ENCODE results near the gene PITHD1.
"Not testable (repeated sequence)": the region's sequence is repeated elsewhere in the genome, so short reads cannot be mapped to it uniquely, and the experiment has no call there.

The PITHD1 gene

GRCh38 chr1:23799255-23799569 lies 21.0 kb downstream of the PITHD1 start:
- peaks cover 15% of the 10 kb centered on the region for H3K4me1 ChIP-seq (ENCODE audit: control insufficient read depth, insufficient read depth, low read length)
- peaks cover 14% of the 10 kb centered on the region for H3K27me3 ChIP-seq (ENCODE audit: control insufficient read depth, insufficient read depth, low read length, poor library complexity, severe bottlenecking)
- 66 to 67% methylated on average over 7 of the region's 7 CpGs for WGBS, 2 experiments
- H3K27ac ChIP-seq (ENCODE audit: insufficient read depth, low read depth, low read length, poor library complexity, severe bottlenecking): no peak overlapping the region
- peak overlapping the region; percentile 83 for H3K4me3 ChIP-seq (ENCODE audit: insufficient read depth, low read depth, low read length)
- no peaks in the 10 kb centered on the region for H3K36me3 ChIP-seq (ENCODE audit: control insufficient read depth, insufficient read depth, low read length)
- H3K9me3 ChIP-seq (ENCODE audit: control insufficient read depth, low read length): no peaks in the 10 kb centered on the region

DNA sequence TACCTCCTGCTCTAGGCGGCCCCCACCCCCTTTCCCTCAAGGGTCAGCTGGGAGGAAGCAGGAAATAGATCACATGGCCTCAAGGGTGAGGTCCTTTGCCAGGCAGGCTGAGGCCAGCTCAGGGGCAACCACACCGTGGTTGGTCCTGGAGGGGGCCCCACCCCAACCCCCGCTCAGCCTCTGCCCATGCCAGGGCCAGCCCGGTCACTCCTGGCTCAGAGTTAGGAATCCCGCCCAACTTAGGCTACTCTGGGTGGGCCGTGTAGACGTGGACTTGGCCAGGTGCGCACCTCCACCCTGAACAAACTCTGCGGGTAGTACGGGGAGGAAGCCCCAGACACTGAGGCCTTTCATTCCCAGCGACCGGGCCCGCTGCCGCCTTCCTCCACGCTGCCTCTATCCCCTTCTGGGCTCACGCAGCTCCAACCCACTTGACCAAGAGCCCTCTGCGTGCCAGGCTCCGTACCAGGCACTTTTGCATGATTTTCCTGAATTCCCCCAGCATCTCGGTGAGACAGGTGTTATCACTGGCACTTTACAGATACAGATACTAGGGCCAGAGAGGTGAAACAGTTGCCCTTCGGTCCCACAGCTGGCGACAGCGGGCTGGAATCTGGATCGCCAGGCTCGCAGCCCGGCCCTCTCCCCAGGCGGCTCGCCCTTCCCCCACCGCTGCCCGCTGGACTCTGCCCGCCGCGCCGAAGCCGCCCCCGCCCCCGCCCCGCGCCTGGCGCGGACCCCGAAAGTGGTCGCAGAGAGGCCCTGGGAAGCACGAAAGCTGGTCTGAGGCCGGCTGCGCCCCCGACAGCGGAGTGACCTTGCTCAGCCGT lies 21.6 kb downstream of the PITHD1 start:
- peaks cover 14% of the 10 kb centered on the region for H3K27me3 ChIP-seq (ENCODE audit: control insufficient read depth, insufficient read depth, low read length, poor library complexity, severe bottlenecking)
- H3K4me1 ChIP-seq (ENCODE audit: control insufficient read depth, insufficient read depth, low read length): peaks cover 15% of the 10 kb centered on the region
- H3K9me3 ChIP-seq (ENCODE audit: control insufficient read depth, low read length): no peaks in the 10 kb centered on the region
- WGBS, 2 experiments: 3 to 4% methylated on average over 48 of the region's 48 CpGs
- peak overlapping the region; percentile 26 for H3K27ac ChIP-seq (ENCODE audit: insufficient read depth, low read depth, low read length, poor library complexity, severe bottlenecking)
- H3K36me3 ChIP-seq (ENCODE audit: control insufficient read depth, insufficient read depth, low read length): no peaks in the 10 kb centered on the region
- peak overlapping the region; percentile 83 for H3K4me3 ChIP-seq (ENCODE audit: insufficient read depth, low read depth, low read length)

DNA sequence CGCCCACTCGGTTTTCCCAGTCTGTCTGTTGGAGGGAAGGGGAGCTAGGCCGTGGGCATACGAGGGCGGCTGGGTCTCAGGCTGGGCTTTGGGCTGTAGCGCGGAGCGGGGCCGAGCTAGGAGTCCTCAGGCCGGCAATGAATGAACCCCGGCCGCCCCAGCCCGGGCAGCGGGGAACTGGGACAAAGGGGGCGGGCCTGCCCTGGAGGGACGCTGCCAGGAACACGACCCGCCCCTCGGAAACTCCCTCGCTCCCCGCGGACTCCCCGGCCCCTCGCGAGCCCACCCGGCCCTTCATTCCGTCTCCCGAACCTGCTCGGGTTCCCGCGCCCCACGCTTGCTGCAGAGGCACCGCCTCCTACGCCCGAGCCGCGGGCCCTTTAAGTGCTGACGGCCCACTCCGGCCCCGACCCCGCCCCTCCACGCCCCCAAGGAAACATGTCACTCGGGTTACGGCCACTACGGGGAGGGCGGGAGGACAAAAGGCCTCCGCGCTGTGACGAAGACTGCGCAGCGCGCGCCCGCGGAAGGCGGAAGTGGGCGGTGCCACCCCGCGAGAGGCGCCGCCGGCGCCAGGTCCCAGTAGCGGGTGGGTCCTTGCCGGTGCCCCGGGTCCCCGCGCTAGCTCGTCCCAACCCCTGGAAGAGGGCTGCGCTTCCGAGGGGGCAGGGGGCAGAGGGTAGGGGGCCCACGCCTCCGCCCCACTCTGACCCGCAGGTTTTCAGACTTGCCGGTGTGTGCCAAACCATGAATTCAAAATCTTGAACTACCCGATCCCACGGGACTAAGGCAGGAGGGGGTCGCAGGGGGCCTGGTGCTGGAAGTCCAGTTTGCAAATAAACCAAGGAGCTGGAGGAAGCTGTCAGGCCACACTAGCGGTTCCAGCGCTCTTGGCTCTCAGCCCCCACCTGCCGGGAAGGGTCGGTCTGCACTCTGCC lies 22.5 kb downstream of the PITHD1 start, which contains the start of gene GALE:
Gene GALE (minus strand): TSS at position 355 of the 938 bp plus-strand sequence. CDS start 1,747 bp downstream, outside the sequence.
- H3K4me3 ChIP-seq (ENCODE audit: insufficient read depth, low read depth, low read length): peak within 1 kb of the TSS; percentile 83
- H3K27me3 ChIP-seq (ENCODE audit: control insufficient read depth, insufficient read depth, low read length, poor library complexity, severe bottlenecking): peaks cover 14% of the 10 kb centered on the region
- no peaks in the 10 kb centered on the region for H3K9me3 ChIP-seq (ENCODE audit: control insufficient read depth, low read length)
- WGBS, 2 experiments: 0 to 1% methylated on average over 82 of the region's 82 CpGs
- no peaks in the 10 kb centered on the region for H3K36me3 ChIP-seq (ENCODE audit: control insufficient read depth, insufficient read depth, low read length)
- peaks cover 15% of the 10 kb centered on the region for H3K4me1 ChIP-seq (ENCODE audit: control insufficient read depth, insufficient read depth, low read length)
- peak within 1 kb of the TSS; percentile 26 for H3K27ac ChIP-seq (ENCODE audit: insufficient read depth, low read depth, low read length, poor library complexity, severe bottlenecking)

DNA sequence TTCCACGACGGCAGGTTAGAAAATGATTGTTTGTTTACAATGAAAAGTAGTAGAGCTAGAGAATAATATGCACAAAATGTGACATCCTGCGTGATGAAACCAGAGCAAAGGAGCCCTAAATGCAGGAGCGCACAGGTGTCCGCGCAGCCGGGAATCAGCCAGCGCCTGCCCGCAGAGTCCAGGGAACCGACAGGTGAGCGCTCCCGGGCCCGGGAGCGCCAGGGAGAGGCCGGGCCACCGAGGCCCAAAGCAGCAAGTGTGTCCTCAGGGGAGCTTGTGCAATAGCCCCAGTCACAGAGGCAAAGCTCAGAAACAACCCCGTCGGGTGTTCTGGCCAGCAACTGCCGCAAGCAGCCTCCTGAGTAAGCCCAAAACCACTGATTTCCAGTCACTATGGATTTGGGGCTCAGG lies 23.1 kb downstream of the PITHD1 start:
- H3K27me3 ChIP-seq (ENCODE audit: control insufficient read depth, insufficient read depth, low read length, poor library complexity, severe bottlenecking): peaks cover 14% of the 10 kb centered on the region
- 23 to 27% methylated on average over 19 of the region's 19 CpGs for WGBS, 2 experiments
- H3K4me3 ChIP-seq (ENCODE audit: insufficient read depth, low read depth, low read length): peak overlapping the region; percentile 83
- no peak overlapping the region for H3K27ac ChIP-seq (ENCODE audit: insufficient read depth, low read depth, low read length, poor library complexity, severe bottlenecking)
- H3K4me1 ChIP-seq (ENCODE audit: control insufficient read depth, insufficient read depth, low read length): peaks cover 15% of the 10 kb centered on the region
- H3K36me3 ChIP-seq (ENCODE audit: control insufficient read depth, insufficient read depth, low read length): no peaks in the 10 kb centered on the region
- H3K9me3 ChIP-seq (ENCODE audit: control insufficient read depth, low read length): no peaks in the 10 kb centered on the region

- Histone ChIP-seq H3K27me3 (ENCODE audit: control insufficient read depth, insufficient read depth, low read length, poor library complexity, severe bottlenecking) (peaks cover 14% of the 10 kb centered on the region), H3K36me3 (ENCODE audit: control insufficient read depth, insufficient read depth, low read length) (peaks cover 2% of the 10 kb centered on the region), H3K4me3 (ENCODE audit: insufficient read depth, low read depth, low read length) (no peak overlapping the region), H3K9me3 (ENCODE audit: control insufficient read depth, low read length) (no peaks in the 10 kb centered on the region), H3K27ac (ENCODE audit: insufficient read depth, low read depth, low read length, poor library complexity, severe bottlenecking) (no peak overlapping the region), H3K4me1 (ENCODE audit: control insufficient read depth, insufficient read depth, low read length) (peaks cover 15% of the 10 kb centered on the region)
- WGBS, 2 experiments: 75 to 76% methylated on average over 10 of the region's 10 CpGs
Observed at GRCh38 chr1:23801876-23802275, 23.7 kb downstream of the PITHD1 start.

- not testable (repeated sequence) for H3K27ac ChIP-seq (ENCODE audit: insufficient read depth, low read depth, low read length, poor library complexity, severe bottlenecking); H3K36me3 ChIP-seq (ENCODE audit: control insufficient read depth, insufficient read depth, low read length); H3K4me3 ChIP-seq (ENCODE audit: insufficient read depth, low read depth, low read length); H3K9me3 ChIP-seq (ENCODE audit: control insufficient read depth, low read length)
- 88 to 95% methylated on average over 7 of the region's 7 CpGs for WGBS, 2 experiments
- peaks cover 14% of the 10 kb centered on the region for H3K27me3 ChIP-seq (ENCODE audit: control insufficient read depth, insufficient read depth, low read length, poor library complexity, severe bottlenecking)
- peaks cover 15% of the 10 kb centered on the region for H3K4me1 ChIP-seq (ENCODE audit: control insufficient read depth, insufficient read depth, low read length)
Observed at GRCh38 chr1:23802809-23803342, 24.7 kb downstream of the PITHD1 start.

DNA sequence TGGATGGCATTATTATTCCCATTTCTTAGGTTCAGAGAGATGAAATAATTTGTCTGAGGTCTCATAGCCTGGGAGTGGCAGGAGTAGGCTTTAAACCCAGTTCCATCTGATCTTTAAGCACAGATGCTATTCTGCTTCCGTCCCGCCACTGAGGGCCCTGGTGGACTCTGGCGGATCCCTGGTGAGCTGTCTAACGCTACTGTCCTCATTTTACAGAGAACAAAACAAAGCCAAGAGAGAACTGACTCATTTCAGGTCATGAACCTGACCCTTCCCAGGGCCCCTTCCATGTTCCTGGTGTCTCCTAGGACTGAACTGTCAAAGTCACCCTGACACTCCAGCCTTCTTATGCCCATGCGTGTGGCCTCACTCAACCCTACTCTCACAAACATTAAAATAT lies 25.5 kb downstream of the PITHD1 start:
- Histone ChIP-seq H3K36me3 (ENCODE audit: control insufficient read depth, insufficient read depth, low read length) (peaks cover 2% of the 10 kb centered on the region), H3K4me3 (ENCODE audit: insufficient read depth, low read depth, low read length) (no peak overlapping the region), H3K27ac (ENCODE audit: insufficient read depth, low read depth, low read length, poor library complexity, severe bottlenecking) (no peak overlapping the region), H3K9me3 (ENCODE audit: control insufficient read depth, low read length) (no peaks in the 10 kb centered on the region), H3K27me3 (ENCODE audit: control insufficient read depth, insufficient read depth, low read length, poor library complexity, severe bottlenecking) (peaks cover 14% of the 10 kb centered on the region), H3K4me1 (ENCODE audit: control insufficient read depth, insufficient read depth, low read length) (peaks cover 15% of the 10 kb centered on the region)
- WGBS, 2 experiments: 92 to 93% methylated on average over 5 of the region's 5 CpGs

- Histone ChIP-seq H3K9me3 (ENCODE audit: control insufficient read depth, low read length) (no peaks in the 10 kb centered on the region), H3K27me3 (ENCODE audit: control insufficient read depth, insufficient read depth, low read length, poor library complexity, severe bottlenecking) (peaks cover 14% of the 10 kb centered on the region), H3K27ac (ENCODE audit: insufficient read depth, low read depth, low read length, poor library complexity, severe bottlenecking) (no peak overlapping the region), H3K4me3 (ENCODE audit: insufficient read depth, low read depth, low read length) (no peak overlapping the region), H3K4me1 (ENCODE audit: control insufficient read depth, insufficient read depth, low read length) (peaks cover 11% of the 10 kb centered on the region), H3K36me3 (ENCODE audit: control insufficient read depth, insufficient read depth, low read length) (peaks cover 2% of the 10 kb centered on the region)
- 87 to 88% methylated on average over 7 of the region's 7 CpGs for WGBS, 2 experiments
Observed at GRCh38 chr1:23804183-23804835, 26.1 kb downstream of the PITHD1 start.

DNA sequence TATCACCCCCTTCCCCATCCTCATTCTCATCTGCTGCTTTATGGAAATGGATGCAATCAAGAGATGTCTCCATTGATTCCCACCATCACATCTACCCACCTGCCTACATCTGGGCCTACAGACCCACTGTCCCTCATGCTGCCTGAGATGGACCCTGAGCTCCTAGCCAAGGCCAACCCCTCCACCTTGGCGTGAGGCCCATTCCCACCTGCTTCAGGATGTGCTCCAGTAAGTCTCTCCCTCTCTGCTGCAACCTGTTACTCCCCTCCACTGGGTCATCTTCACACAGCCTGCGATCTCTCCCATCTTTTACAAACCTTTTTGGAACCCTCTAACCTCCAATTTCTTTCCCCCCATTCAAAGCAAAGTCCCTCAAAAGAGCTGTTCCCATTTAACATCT lies 26.8 kb downstream of the PITHD1 start:
- peaks cover 14% of the 10 kb centered on the region for H3K27me3 ChIP-seq (ENCODE audit: control insufficient read depth, insufficient read depth, low read length, poor library complexity, severe bottlenecking)
- peaks cover 7% of the 10 kb centered on the region for H3K4me1 ChIP-seq (ENCODE audit: control insufficient read depth, insufficient read depth, low read length)
- H3K4me3 ChIP-seq (ENCODE audit: insufficient read depth, low read depth, low read length): no peak overlapping the region
- no peaks in the 10 kb centered on the region for H3K9me3 ChIP-seq (ENCODE audit: control insufficient read depth, low read length)
- no peak overlapping the region for H3K27ac ChIP-seq (ENCODE audit: insufficient read depth, low read depth, low read length, poor library complexity, severe bottlenecking)
- peaks cover 2% of the 10 kb centered on the region for H3K36me3 ChIP-seq (ENCODE audit: control insufficient read depth, insufficient read depth, low read length)
- 87 to 88% methylated on average over 2 of the region's 2 CpGs for WGBS, 2 experiments

Data from ectodermal cell (in vitro differentiated cells).